Esophagus muscularis mucosa (tissue), 4 donors: ENCODE data around the gene AK8. TPM values are rescaled to one million over a fixed set of nuclear protein-coding genes. Genes with fewer than 3 reads are reported as not detected.

Source experiments
- DNase-seq: peaks from one replicate; pipeline ENCODE4 v3.0.0-alpha.2; 2017; ENCODE audit errors: extremely low spot score
- H3K27ac ChIP-seq, 4 donors: fragments of 200-600 bp; sonication (generic); replicated peaks in 1 of 4; 1 replicate in 3 of 4; 2 replicates in 1 of 4; pipeline ENCODE4 v1.5.1; 2016 to 2019; ENCODE audit warnings: mild to moderate bottlenecking in 1 of 4
- H3K27me3 ChIP-seq, 4 donors: fragments of 200-600 bp; sonication (generic); one replicate each; pipeline versions ENCODE4 v1.5.1 to v1.6.0; 2016 to 2019
- H3K36me3 ChIP-seq, 4 donors: fragments of 200-600 bp; sonication (generic); one replicate each; pipeline ENCODE4 v1.5.1; 2016 to 2019
- H3K4me1 ChIP-seq, 4 donors: fragments of 200-600 bp; sonication (generic); one replicate each; pipeline ENCODE4 v1.5.1; 2016 to 2019
- H3K4me3 ChIP-seq, 4 donors: fragments of 200-600 bp; sonication (generic); 1 replicate in 2 of 4; 2 replicates in 2 of 4; pipeline ENCODE4 v1.5.1; 2016 to 2019; ENCODE audit warnings: mild to moderate bottlenecking in 4 of 4, moderate library complexity in 1 of 4
- H3K9me3 ChIP-seq, 4 donors: fragments of 200-600 bp; sonication (generic); 1 replicate in 3 of 4; 2 replicates in 1 of 4; pipeline ENCODE4 v1.5.1; 2016 to 2019
- EP300 ChIP-seq: sonication (generic); formaldehyde crosslinking; IDR thresholded peaks from one replicate; pipeline ENCODE4 v1.6.1; 2017; ENCODE audit warnings: antibody characterized with exemption
- POLR2A ChIP-seq: fragments of 450-650 bp; IDR thresholded peaks from one replicate; pipeline ENCODE4 v1.6.1; 2017; ENCODE audit warnings: antibody characterized with exemption, moderate library complexity, mild to moderate bottlenecking, low read depth
- POLR2AphosphoS5 ChIP-seq, 2 donors: sonication (generic); formaldehyde crosslinking; IDR thresholded peaks; one replicate each; pipeline ENCODE4 v1.6.1; 2017; ENCODE audit warnings: antibody characterized with exemption in 2 of 2
- WGBS: methylation state at CpG from one replicate; pipeline ENCODE4 v1.1.5; 2018; 5-methylcytosine and 5-hydroxymethylcytosine counted together
- intact Hi-C: fragments of 100-400 bp; cut with DNase I; formaldehyde crosslinking; loops from one replicate; pipeline ENCODE4 v1.15.1; 2023
- total RNA-seq, 4 donors: library from RNA; depleted of rRNA; stranded (reverse); fragments of >200 nt; gene quantifications; one replicate each; pipeline versions ENCODE4 v1.1.0 to v1.2.1, GENCODE V29; 2016
- TF ChIP-seq, protein P1 (sequence below), 3 experiments: fragments of 200-600 bp in 2 of 3; fragments of 450-650 bp in 1 of 3; sonication (generic) in 2 of 3; IDR thresholded peaks; one replicate each; pipeline ENCODE4 v1.5.1; 2017 to 2019; ENCODE audit warnings: antibody characterized with exemption in 3 of 3, mild to moderate bottlenecking in 2 of 3, moderate library complexity in 1 of 3

Gene AK8
- total RNA-seq, 4 donors from 2014 or later: 0.39 to 1.5 (median 0.90) TPM

DNA sequence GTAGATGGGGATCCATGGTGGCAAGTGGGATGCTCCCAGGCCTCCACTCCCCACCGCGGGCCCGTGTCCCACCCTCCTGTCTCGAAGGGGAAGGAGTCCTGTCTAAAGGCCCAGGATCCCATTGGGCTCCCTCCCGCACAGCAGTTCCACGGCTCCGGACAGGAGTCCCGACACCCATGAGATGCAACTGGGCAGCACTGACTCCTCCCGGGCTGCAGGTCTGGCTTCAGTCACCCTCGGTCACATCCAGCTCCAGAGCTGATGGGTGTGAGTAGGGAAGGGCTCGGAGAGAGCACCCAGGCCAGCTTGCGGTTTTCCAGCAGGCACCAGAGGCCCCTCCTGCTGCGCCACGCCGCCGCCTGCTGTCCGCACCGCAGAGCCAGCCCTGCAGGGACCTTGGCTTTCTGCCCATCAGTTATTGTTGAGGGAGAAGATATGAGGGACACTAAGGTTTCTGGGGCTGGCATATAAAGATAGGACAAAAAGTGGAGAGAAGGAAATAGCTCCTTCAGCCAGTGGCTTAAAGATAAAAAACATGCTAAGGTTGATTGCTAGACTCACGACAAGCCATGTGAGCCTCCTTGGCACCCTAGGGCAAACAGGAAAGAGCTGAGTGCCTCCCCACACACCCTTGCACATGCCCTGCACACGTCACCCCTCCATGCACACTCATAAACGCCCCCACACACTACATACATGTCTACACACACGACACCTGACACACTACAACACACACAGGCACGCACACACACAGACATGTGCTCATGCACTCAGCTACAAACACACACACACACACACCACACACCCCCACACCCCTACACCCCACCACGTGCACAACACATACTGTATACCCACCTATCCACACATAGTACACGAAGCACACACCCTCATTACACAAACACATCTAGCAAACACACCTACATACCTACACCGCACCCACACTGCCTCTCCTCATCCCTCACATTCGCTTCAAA lies 79.0 kb downstream of the AK8 start:
- WGBS: 61% methylated on average over 22 of the region's 27 CpGs

DNA sequence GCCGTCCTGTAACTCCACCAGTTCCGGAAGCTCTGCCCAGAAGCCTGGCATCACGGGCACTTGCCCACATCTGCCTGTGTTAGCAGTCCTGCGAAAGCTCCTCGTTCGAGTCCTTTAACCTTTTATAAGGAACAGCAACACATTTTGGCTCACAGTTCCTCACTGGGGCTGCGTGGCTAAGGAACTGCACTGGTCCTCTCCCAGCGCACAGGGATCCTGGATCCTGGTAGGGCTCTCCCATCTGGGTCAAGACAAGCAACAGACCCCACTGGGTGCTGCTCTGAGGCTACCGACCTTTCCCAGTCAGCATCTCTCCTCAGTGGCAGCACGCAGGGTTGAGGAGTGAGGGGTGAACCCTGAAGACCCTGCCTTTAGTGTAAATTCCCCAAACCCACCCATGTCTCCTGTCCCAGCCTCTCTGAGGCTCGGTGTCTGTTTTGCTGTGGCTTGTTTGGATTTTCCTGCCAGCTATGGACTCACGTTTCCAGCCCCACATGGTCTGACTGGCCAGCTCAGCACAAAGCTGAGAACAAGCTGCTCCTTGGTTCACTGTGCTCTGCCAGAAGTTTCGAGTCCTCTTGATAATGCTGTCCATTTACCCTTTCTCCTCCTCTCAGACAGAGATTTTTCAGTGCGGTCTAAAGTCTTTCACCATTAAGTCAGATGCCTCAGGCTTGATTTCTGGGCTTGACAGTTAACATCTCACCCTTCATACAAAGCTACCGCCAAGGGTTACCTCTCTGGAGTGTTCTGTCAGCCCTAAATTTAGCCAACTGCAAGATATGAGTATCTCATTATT lies 80.0 kb downstream of the AK8 start:
- TF ChIP-seq EP300: no peak
- intact Hi-C loops: no loop called here
- peaks cover 0 to 23% (median 0%) of the 10 kb centered on the region in 4 donors for H3K27me3 ChIP-seq
- DNase-seq: no peak
- 74% methylated on average over 12 of the region's 15 CpGs for WGBS
- no peaks in the 10 kb centered on the region for H3K9me3 ChIP-seq
- no peak overlapping the region for H3K4me3 ChIP-seq
- no peaks in the 10 kb centered on the region for H3K36me3 ChIP-seq
- H3K4me1 ChIP-seq: peaks cover 7 to 13% (median 10%) of the 10 kb centered on the region in 4 donors
- no peak overlapping the region for H3K27ac ChIP-seq

More for the DNA sequence above, 79.0 kb downstream of the AK8 start:
- Histone ChIP-seq H3K9me3 (no peaks in the 10 kb centered on the region), H3K4me3 (no peak overlapping the region), H3K27me3 (peaks cover 0 to 25% (median 0%) of the 10 kb centered on the region in 4 donors), H3K27ac (no peak overlapping the region), H3K36me3 (no peaks in the 10 kb centered on the region), H3K4me1 (peaks cover 7 to 13% (median 10%) of the 10 kb centered on the region in 4 donors)
- DNase-seq: no peak
- intact Hi-C loops: no loop called here
- TF ChIP-seq POLR2A (no peak), EP300 (no peak), POLR2AphosphoS5 (IDR thresholded peaks at IDR 0.05) (no peak)
- TF ChIP-seq, protein P1, sequence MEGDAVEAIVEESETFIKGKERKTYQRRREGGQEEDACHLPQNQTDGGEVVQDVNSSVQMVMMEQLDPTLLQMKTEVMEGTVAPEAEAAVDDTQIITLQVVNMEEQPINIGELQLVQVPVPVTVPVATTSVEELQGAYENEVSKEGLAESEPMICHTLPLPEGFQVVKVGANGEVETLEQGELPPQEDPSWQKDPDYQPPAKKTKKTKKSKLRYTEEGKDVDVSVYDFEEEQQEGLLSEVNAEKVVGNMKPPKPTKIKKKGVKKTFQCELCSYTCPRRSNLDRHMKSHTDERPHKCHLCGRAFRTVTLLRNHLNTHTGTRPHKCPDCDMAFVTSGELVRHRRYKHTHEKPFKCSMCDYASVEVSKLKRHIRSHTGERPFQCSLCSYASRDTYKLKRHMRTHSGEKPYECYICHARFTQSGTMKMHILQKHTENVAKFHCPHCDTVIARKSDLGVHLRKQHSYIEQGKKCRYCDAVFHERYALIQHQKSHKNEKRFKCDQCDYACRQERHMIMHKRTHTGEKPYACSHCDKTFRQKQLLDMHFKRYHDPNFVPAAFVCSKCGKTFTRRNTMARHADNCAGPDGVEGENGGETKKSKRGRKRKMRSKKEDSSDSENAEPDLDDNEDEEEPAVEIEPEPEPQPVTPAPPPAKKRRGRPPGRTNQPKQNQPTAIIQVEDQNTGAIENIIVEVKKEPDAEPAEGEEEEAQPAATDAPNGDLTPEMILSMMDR (IDR thresholded peaks at IDR 0.05): no peak

DNA sequence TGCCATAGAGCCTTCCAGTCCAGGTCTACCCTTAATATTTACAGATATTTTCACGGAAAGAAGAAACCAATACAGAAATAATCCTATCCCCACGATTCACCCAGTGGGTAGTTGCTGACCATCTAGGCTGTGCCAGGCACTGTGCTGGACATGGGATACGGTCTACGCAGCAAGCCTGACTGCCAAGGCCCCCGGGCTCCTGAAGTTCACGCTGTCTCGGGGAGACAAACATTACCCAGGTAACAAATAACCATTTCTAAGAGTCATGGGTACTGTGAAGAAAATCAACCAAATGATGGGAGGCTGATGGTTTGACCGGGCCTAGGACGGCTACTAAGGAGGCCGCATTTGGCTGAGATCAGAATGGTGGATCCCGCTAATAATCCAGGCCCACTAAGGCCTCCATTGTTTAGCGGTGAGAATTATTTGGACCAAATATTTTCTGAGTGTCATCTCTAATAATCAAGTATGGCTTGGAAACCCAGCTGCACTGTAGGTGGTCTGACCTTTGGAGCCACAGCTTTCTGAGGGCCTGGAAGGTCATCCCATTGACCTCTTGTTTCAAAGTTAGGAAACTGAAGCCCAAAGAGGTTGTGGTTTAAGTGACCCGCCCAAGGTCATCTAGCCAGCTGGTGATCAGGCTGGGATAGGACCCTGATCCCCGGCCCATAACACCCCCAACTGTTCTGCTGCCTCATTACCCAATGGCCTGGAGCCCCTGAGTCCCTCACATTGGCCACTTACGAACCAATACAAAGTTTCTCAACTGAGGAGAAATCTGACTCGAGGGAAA lies 82.4 kb downstream of the AK8 start:
- no peaks in the 10 kb centered on the region for H3K9me3 ChIP-seq
- no peak overlapping the region for H3K4me3 ChIP-seq
- H3K4me1 ChIP-seq: peaks cover 7 to 13% (median 10%) of the 10 kb centered on the region in 4 donors
- no peaks in the 10 kb centered on the region for H3K36me3 ChIP-seq
- DNase-seq: no peak
- intact Hi-C loops: no loop called here
- H3K27me3 ChIP-seq: peaks cover 0 to 10% (median 0%) of the 10 kb centered on the region in 4 donors
- TF ChIP-seq EP300: no peak
- no peak for TF ChIP-seq POLR2A
- TF ChIP-seq, protein P1 (IDR thresholded peaks at IDR 0.05): no peak
- TF ChIP-seq POLR2AphosphoS5 (IDR thresholded peaks at IDR 0.05): no peak
- WGBS: 89% methylated on average over 16 of the region's 16 CpGs
- H3K27ac ChIP-seq: no peak overlapping the region

DNA sequence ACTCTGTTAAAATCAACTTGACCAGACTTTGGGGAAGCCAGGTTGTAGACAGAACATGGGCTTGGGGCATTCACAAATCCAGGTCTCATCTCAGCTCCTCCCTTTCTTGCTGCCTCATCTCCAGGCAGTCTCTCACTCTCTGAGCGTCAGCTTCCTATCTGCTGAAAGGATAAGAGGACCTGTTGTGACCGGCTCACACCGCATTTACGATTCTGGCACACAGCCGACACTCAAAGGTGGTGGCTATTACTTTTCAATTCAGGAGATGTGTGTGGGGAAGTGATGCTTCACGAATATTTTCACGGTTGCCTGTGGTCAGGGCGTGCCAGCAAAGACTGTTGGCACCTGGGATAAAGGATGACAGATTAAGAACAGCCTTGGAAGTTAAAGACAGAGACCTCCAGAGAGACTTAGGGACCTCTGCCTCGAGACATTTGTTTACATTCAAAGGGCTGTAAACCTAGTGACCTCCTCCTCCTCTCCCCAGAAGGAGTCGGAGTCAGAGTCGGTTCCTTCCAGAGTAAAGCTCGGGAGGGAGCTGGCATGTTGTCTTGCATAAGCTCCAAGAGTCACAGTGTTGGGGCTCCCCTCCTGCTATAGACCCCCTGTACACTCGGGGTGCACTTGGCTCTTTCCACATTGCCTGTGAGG lies 83.2 kb downstream of the AK8 start:
- no peak overlapping the region for H3K4me3 ChIP-seq
- H3K36me3 ChIP-seq: no peaks in the 10 kb centered on the region
- peaks cover 2 to 12% (median 4%) of the 10 kb centered on the region in 4 donors for H3K4me1 ChIP-seq
- no peak for DNase-seq
- TF ChIP-seq POLR2AphosphoS5 (IDR thresholded peaks at IDR 0.05) (no peak), EP300 (no peak), POLR2A (no peak)
- TF ChIP-seq, protein P1 (IDR thresholded peaks at IDR 0.05): no peak
- no peaks in the 10 kb centered on the region for H3K9me3 ChIP-seq
- H3K27me3 ChIP-seq: peaks cover 0 to 10% (median 0%) of the 10 kb centered on the region in 4 donors
- no peak overlapping the region for H3K27ac ChIP-seq
- intact Hi-C loops: no loop called here
- 34% methylated on average over 12 of the region's 13 CpGs for WGBS
